Osteoblast (primary cell): Measurements from ENCODE around the gene CYRIA. TPM values are rescaled to one million over a fixed set of nuclear protein-coding genes. Genes with fewer than 3 reads are reported as not detected.

ENCODE experiments used
- DNase-seq: peaks from one replicate; pipeline ENCODE4 v3.0.0; 2011; ENCODE audit warnings: low spot score, mixed read lengths; ENCODE audit not compliant: insufficient read length; ENCODE audit errors: missing footprints
- H2AFZ ChIP-seq: 2 replicates; pipeline ENCODE4 v1.6.0; 2011; ENCODE audit warnings: mild to moderate bottlenecking, low read length
- H3K27ac ChIP-seq: 2 replicates; pipeline ENCODE4 v1.5.1; 2011; ENCODE audit warnings: mild to moderate bottlenecking, low read depth, low read length, moderate library complexity
- H3K27me3 ChIP-seq: 2 replicates; pipeline ENCODE4 v1.6.0; 2012; ENCODE audit warnings: mild to moderate bottlenecking, control low read depth, inconsistent platforms, low read length, moderate library complexity; ENCODE audit not compliant: insufficient read depth
- H3K36me3 ChIP-seq: 2 replicates; pipeline ENCODE4 v1.5.1; 2011; ENCODE audit warnings: mild to moderate bottlenecking, low read length, control low read depth, moderate library complexity; ENCODE audit not compliant: insufficient read depth
- H3K4me1 ChIP-seq: 2 replicates; pipeline ENCODE4 v1.5.1; 2011; ENCODE audit warnings: mild to moderate bottlenecking, low read length, control low read depth, moderate library complexity; ENCODE audit not compliant: insufficient read depth
- H3K4me2 ChIP-seq: 2 replicates; pipeline ENCODE4 v1.6.0; 2011; ENCODE audit warnings: mild to moderate bottlenecking, low read length; ENCODE audit not compliant: insufficient read depth
- H3K4me3 ChIP-seq: fragments of 200-600 bp; sonication (generic); 3 replicates; pipeline ENCODE4 v1.5.1; 2012; ENCODE audit warnings: mild to moderate bottlenecking, low read length, inconsistent platforms; ENCODE audit not compliant: insufficient read depth
- H3K79me2 ChIP-seq: 2 replicates; pipeline ENCODE4 v1.6.0; 2012; ENCODE audit warnings: mild to moderate bottlenecking, low read length, control low read depth, inconsistent platforms; ENCODE audit not compliant: insufficient read depth
- H3K9me3 ChIP-seq: 2 replicates; pipeline ENCODE4 v1.5.1; 2011; ENCODE audit warnings: low read depth, low read length, control low read depth
- H4K20me1 ChIP-seq: 2 replicates; pipeline ENCODE4 v1.6.0; 2012; ENCODE audit warnings: mild to moderate bottlenecking, low read length, control low read depth; ENCODE audit not compliant: insufficient read depth
- CTCF ChIP-seq: IDR thresholded peaks from 2 replicates; pipeline ENCODE4 v1.5.1; 2011; ENCODE audit warnings: mild to moderate bottlenecking, low read depth, low read length, moderate library complexity; ENCODE audit errors: extremely low read depth
- total RNA-seq: library from RNA; depleted of rRNA; stranded (reverse); fragments of >200 nt; gene quantifications from 2 replicates; pipeline ENCODE4 v1.2.3, GENCODE V29; 2012

Gene CYRIA
- total RNA-seq, 1 donor = 2.2 TPM

DNA sequence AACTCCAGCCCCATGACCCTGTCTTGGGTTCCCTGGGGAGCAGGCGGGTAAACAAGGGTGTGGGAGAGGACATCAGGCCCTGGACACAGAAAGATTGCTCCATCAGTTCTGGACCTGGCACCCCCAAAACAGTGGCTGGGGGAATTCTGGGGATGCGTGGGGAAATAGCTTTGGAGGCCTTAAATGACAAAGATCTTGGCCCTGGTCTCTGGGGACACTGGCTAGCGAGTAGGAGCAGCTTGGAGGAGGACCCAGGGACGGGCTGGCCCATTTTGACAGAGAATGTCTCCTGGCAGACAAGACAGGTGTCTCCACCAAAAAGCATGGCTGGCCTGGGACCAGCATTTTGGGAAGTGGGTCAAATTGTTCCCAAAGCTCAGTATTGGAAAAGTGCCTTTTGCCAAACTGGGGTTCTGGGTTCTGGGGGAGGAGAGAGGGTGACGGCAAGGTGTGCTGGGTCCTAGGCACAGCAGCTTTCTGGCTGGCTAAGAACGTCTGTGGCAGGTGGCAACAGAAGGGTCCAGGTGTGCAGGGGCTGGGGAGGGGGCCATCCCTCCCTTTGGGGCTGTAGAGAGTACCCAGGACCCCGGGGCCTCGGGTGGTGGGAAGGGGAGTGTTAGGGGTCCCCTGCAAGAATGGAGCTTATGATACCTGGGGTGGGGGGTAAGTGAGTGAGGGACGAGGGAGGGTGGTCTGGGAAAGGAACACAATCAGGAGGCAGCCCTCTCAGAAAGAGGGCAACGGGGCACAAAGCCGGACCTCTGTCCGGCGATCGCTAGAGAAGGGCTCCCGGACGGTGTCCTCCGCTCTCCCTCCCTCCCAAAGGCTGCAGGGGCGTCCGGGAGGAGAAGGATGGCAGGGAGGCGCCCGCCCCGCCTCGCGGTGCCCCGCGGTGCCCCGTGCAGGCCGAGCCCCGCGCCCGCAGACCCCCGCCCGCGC, 556 bp downstream of the CYRIA start:
- Histone ChIP-seq H2AFZ (peak overlapping the region; percentile 22), H3K79me2 (no peaks in the 10 kb centered on the region), H3K4me3 (peak overlapping the region; percentile 56), H3K4me2 (peak overlapping the region; percentile 71), H4K20me1 (no peaks in the 10 kb centered on the region), H3K27me3 (peaks cover 33% of the 10 kb centered on the region), H3K36me3 (no peaks in the 10 kb centered on the region), H3K27ac (no peak overlapping the region), H3K4me1 (no peaks in the 10 kb centered on the region), H3K9me3 (no peaks in the 10 kb centered on the region)
- DNase-seq = no peak
- TF ChIP-seq CTCF = no peak

- no peaks in the 10 kb centered on the region for H4K20me1 ChIP-seq
- no peaks in the 10 kb centered on the region for H3K79me2 ChIP-seq
- no peaks in the 10 kb centered on the region for H3K9me3 ChIP-seq
- H3K4me3 ChIP-seq = no peak overlapping the region
- no peak overlapping the region for H3K27ac ChIP-seq
- no peak for TF ChIP-seq CTCF
- no peak overlapping the region for H2AFZ ChIP-seq
- no peaks in the 10 kb centered on the region for H3K36me3 ChIP-seq
- DNase-seq = no peak
- H3K27me3 ChIP-seq = peaks cover 33% of the 10 kb centered on the region
- no peaks in the 10 kb centered on the region for H3K4me1 ChIP-seq
- H3K4me2 ChIP-seq = no peak overlapping the region
Measured at GRCh38 chr2:16664052-16664731, 1.4 kb downstream of the CYRIA start.

DNA sequence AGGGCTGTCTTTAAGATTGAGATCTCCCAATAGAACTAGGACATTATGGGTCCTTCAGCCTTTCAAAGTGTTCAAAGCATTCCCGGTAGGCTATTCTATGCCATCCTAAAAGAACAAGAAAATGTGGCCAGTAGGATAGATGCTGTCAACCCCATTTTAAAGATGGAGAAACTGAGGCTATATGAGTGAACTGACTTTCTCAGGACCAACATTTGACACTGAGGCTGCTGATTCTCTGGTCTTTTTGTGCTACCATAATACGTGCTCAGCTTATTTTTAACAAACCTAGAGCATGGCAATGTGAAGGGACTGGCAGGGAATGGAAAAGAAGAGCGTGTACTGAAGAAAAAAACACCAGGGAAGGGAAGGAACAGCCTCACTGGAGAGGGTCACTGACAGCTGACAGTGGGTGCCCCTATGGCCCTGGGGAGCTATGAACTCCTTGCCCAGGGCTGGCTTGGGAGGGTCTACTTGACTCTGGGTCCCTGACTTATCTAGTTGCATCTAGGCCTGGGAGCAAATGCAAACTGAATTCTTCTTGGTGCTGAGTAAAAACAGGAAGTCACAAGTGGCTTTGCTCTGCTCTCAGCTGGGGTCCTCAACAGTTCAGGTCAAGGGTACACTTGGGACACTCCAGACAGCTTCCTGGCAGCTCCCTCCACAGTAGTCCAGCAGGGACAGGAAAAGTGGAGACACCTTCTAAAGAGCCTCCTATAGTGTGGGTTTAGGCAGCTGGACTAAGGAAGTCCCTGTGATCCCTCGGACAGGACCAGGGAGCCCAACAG, 2.3 kb downstream of the CYRIA start:
- Histone ChIP-seq H3K27ac (no peak overlapping the region), H3K79me2 (no peaks in the 10 kb centered on the region), H3K4me3 (no peak overlapping the region)

More for the DNA sequence above, 2.3 kb downstream of the CYRIA start:
- no peak for TF ChIP-seq CTCF
- no peaks in the 10 kb centered on the region for H4K20me1 ChIP-seq
- DNase-seq = no peak
- no peaks in the 10 kb centered on the region for H3K36me3 ChIP-seq
- H3K9me3 ChIP-seq = no peaks in the 10 kb centered on the region
- peaks cover 33% of the 10 kb centered on the region for H3K27me3 ChIP-seq
- no peaks in the 10 kb centered on the region for H3K4me1 ChIP-seq
- no peak overlapping the region for H3K4me2 ChIP-seq
- no peak overlapping the region for H2AFZ ChIP-seq
